ENCODE measurements around the gene GCDH.

GCDH gene

DNA sequence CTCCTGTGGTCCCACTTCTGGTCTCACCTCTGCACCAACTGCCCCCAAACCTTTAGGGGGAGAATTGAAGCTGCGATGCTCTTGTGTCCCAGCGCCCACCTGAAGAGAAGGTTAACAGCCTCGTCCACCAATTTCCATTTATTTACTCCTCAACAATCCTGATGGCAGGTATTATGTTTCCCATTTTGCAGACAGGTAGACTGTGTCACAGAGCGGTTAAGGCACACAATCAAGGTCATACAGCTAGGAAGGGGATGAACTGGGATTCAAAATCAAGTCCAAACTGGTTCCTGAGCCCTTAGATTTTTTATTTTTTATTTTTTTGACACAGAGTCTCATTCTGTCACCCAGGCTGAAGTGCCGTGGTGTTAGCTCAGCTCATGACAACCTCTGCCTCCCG, 15.9 kb upstream of the GCDH start:
- Histone ChIP-seq H2AFZ (ENCODE audit: low read length) (no peak overlapping the region), H3K79me2 (ENCODE audit: low read length) (no peaks in the 10 kb centered on the region; the same call in 1 of the 2 replicates), H3K9me2 (replicated peaks; ENCODE audit: insufficient read depth, low read length) (no peaks in the 10 kb centered on the region), H3F3A (ENCODE audit: insufficient read depth, low read length) (no peaks in the 10 kb centered on the region), H3K9me3 (replicated peaks; ENCODE audit: insufficient read depth, low read length) (no peaks in the 10 kb centered on the region), H3K4me2 (ENCODE audit: low read depth, low read length) (no peak overlapping the region), H3K36me3 (replicated peaks; ENCODE audit: insufficient read depth, low read length) (no peaks in the 10 kb centered on the region), H3K27me3 (replicated peaks; ENCODE audit: insufficient read depth, low read length) (no peaks in the 10 kb centered on the region), H3K9ac (ENCODE audit: low read length) (no peak overlapping the region), H4K20me1 (ENCODE audit: insufficient read depth, low read length) (no peaks in the 10 kb centered on the region), H3K27ac (ENCODE audit: low read length) (no peak overlapping the region), H3K4me3 (ENCODE audit: low read length) (no peak overlapping the region), H3K4me1 (ENCODE audit: low read length) (no peaks in the 10 kb centered on the region)
- no peak for DNase-seq
- TF ChIP-seq EZH2phosphoT487 (IDR thresholded peaks at IDR 0.05; ENCODE audit: low read length) (no peak), EZH2 (optimal IDR thresholded peaks at IDR 0.05; ENCODE audit: low read depth, low read length) (no peak)
- TF ChIP-seq, protein P1, sequence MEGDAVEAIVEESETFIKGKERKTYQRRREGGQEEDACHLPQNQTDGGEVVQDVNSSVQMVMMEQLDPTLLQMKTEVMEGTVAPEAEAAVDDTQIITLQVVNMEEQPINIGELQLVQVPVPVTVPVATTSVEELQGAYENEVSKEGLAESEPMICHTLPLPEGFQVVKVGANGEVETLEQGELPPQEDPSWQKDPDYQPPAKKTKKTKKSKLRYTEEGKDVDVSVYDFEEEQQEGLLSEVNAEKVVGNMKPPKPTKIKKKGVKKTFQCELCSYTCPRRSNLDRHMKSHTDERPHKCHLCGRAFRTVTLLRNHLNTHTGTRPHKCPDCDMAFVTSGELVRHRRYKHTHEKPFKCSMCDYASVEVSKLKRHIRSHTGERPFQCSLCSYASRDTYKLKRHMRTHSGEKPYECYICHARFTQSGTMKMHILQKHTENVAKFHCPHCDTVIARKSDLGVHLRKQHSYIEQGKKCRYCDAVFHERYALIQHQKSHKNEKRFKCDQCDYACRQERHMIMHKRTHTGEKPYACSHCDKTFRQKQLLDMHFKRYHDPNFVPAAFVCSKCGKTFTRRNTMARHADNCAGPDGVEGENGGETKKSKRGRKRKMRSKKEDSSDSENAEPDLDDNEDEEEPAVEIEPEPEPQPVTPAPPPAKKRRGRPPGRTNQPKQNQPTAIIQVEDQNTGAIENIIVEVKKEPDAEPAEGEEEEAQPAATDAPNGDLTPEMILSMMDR (IDR thresholded peaks at IDR 0.05; ENCODE audit: low read length): no peak

DNA sequence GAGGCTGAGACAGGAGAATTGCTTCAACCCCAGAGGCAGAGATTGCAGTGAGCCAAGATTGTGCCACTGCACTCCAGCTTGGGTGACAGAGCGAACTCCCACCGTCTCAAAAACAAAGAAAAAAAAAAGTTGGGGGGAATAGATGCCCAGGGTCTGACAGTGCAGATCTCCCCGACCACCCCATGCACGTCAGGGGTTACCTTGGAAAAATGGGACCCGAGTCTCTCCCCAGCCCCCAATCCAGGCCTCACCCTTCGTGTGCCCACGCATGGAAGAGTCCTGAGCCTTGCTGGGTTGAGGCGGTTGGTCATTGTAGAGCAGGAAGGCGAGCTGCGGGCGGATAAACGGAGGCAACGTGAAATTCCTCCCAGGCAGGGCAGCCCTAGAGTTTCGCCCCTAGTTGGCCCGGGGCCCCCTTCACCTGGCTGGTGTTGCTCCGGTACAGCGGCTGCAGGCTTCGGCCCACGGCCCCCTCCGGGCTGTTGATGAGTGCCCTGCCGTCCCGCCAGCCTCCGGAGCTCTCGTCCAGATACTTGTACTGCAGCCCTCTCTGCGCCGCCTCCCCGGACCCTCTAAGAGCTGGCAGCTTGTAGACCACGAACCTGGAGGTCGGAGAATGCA, 10.3 kb upstream of the GCDH start:
- Histone ChIP-seq H2AFZ (ENCODE audit: low read length) (peak overlapping the region; percentile 89), H3K27ac (ENCODE audit: low read length) (peak overlapping the region; percentile 25; the same call in 1 of the 2 replicates)
- DNase-seq: peak; percentile 34

DNA sequence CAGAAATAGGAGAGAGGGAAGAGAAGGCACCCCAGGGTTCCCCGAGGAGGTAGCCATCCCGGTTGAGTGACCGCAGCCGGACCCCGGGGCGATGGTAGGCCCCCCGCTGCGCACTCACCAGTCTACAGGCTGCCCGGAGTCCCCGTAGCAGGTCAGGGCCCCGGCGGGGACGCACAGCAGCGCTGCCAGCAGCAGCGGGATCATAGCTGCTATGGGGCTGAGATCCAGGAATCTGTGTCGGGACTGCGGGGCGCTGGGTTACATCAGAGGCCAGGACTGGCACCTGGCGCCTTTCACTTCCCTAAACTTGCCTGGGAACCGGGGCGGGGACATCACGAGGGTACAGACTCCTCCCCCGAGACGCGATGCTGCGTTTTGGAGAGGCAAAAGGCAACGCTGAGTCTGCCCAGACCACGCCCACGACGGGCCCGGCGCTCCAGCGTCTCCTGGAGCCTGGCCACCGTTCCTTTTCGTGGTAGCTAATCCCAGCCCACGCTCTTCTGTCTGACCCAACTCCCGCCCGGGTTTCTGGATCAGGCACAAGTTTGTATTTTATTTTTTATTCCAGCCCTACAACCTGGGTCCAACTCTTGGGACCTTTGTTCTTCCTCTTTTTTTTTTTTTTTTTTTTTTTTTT, 9.7 kb upstream of the GCDH start, which contains the start of gene DNASE2:
DNASE2 (minus strand) TSS at position 278 of the 637 bp plus-strand sequence; CDS start at position 204, 74 bp downstream.
- Histone ChIP-seq H3K9ac (ENCODE audit: low read length) (peak within 1 kb of the TSS; percentile 53; the same call in 1 of the 2 replicates), H2AFZ (ENCODE audit: low read length) (peak within 1 kb of the TSS; percentile 89), H3F3A (ENCODE audit: insufficient read depth, low read length) (peaks cover 8% of the 10 kb centered on the region), H3K4me2 (ENCODE audit: low read depth, low read length) (peak within 1 kb of the TSS; percentile 97), H3K9me2 (replicated peaks; ENCODE audit: insufficient read depth, low read length) (no peaks in the 10 kb centered on the region), H3K27ac (ENCODE audit: low read length) (peak within 1 kb of the TSS; percentile 25; the same call in 1 of the 2 replicates), H3K4me3 (ENCODE audit: low read length) (peak within 1 kb of the TSS; percentile 76), H3K9me3 (replicated peaks; ENCODE audit: insufficient read depth, low read length) (no peaks in the 10 kb centered on the region), H4K20me1 (ENCODE audit: insufficient read depth, low read length) (no peaks in the 10 kb centered on the region), H3K27me3 (replicated peaks; ENCODE audit: insufficient read depth, low read length) (no peaks in the 10 kb centered on the region), H3K4me1 (ENCODE audit: low read length) (peaks cover 10% of the 10 kb centered on the region), H3K79me2 (ENCODE audit: low read length) (peaks cover 11% of the 10 kb centered on the region; the same call in 1 of the 2 replicates), H3K36me3 (replicated peaks; ENCODE audit: insufficient read depth, low read length) (no peaks in the 10 kb centered on the region)
- TF ChIP-seq EZH2phosphoT487 (IDR thresholded peaks at IDR 0.05; ENCODE audit: low read length) (no peak), EZH2 (optimal IDR thresholded peaks at IDR 0.05; ENCODE audit: low read depth, low read length) (no peak)
- TF ChIP-seq, protein P1 (IDR thresholded peaks at IDR 0.05; ENCODE audit: low read length): no peak
- DNase-seq: peak; percentile 96

More for the DNA sequence above, 10.3 kb upstream of the GCDH start:
- TF ChIP-seq EZH2phosphoT487 (IDR thresholded peaks at IDR 0.05; ENCODE audit: low read length): no peak
- no peak for TF ChIP-seq EZH2 (optimal IDR thresholded peaks at IDR 0.05; ENCODE audit: low read depth, low read length)
- TF ChIP-seq, protein P1 (IDR thresholded peaks at IDR 0.05; ENCODE audit: low read length): no peak
- peaks cover 8% of the 10 kb centered on the region; the same call in 1 of the 2 replicates for H3K79me2 ChIP-seq (ENCODE audit: low read length)
- H3F3A ChIP-seq (ENCODE audit: insufficient read depth, low read length): peaks cover 8% of the 10 kb centered on the region
- H3K4me1 ChIP-seq (ENCODE audit: low read length): peaks cover 5% of the 10 kb centered on the region
- H4K20me1 ChIP-seq (ENCODE audit: insufficient read depth, low read length): no peaks in the 10 kb centered on the region
- no peaks in the 10 kb centered on the region for H3K27me3 ChIP-seq (replicated peaks; ENCODE audit: insufficient read depth, low read length)
- H3K4me3 ChIP-seq (ENCODE audit: low read length): peak overlapping the region; percentile 76
- no peaks in the 10 kb centered on the region for H3K9me2 ChIP-seq (replicated peaks; ENCODE audit: insufficient read depth, low read length)
- H3K9ac ChIP-seq (ENCODE audit: low read length): peak overlapping the region; percentile 53; the same call in 1 of the 2 replicates
- no peaks in the 10 kb centered on the region for H3K36me3 ChIP-seq (replicated peaks; ENCODE audit: insufficient read depth, low read length)
- peak overlapping the region; percentile 97 for H3K4me2 ChIP-seq (ENCODE audit: low read depth, low read length)
- H3K9me3 ChIP-seq (replicated peaks; ENCODE audit: insufficient read depth, low read length): no peaks in the 10 kb centered on the region

Measured in MM.1S (cell line).